ENCODE measurements around the gene HHAT. TPM values are rescaled to one million over a fixed set of nuclear protein-coding genes. Genes with fewer than 3 reads are reported as not detected.

The HHAT gene
- total and polyA plus RNA-seq, 2 of the 4 experiments (the other 2 are of a cell fraction), result 1.7 to 2.5 TPM

- in situ Hi-C loops (cut with MboI; ENCODE audit: low sequenced_read_pairs) (no loop called here), intact Hi-C loops (cut with micrococcal nuclease) (no loop called here), dilution Hi-C loops (cut with HindIII; ENCODE audit: low sequenced_read_pairs, unreplicated experiment) (no loop called here)
- Histone ChIP-seq H3K4ac (ENCODE audit: low read depth, low read length) (no peak overlapping the region), H3K9ac (ENCODE audit: low read depth, low read length) (no peak overlapping the region), H2AK9ac (replicated peaks; ENCODE audit: low read depth, low read length, poor library complexity) (no peak overlapping the region), H2AFZ (replicated peaks; ENCODE audit: low read length, poor library complexity) (no peak overlapping the region), H3K27ac (ENCODE audit: insufficient read depth, low read length) (no peak overlapping the region), H3K9me1 (ENCODE audit: insufficient read depth, low read length) (peaks cover 14% of the 10 kb centered on the region; the same call in 1 of the 2 replicates), H2BK120ac (ENCODE audit: low read depth, low read length) (no peak overlapping the region), H4K8ac (ENCODE audit: low read depth in 2 of 2, low read length in 2 of 2) (no peak overlapping the region), H2AK5ac (ENCODE audit: low read depth, low read length) (peak overlapping the region; percentile 27; the same call in 1 of the 2 replicates), H3K27me3 (ENCODE audit: control insufficient read depth, insufficient read depth, low read length) (no peaks in the 10 kb centered on the region), H3K23ac (ENCODE audit: low read depth, low read length) (no peak overlapping the region), H3K18ac (ENCODE audit: low read depth, low read length) (no peak overlapping the region), H4K20me1 (ENCODE audit: insufficient read depth, low read length) (no peaks in the 10 kb centered on the region), H2BK5ac (ENCODE audit: low read depth, low read length, poor library complexity, severe bottlenecking) (no peak overlapping the region), H3K4me2 (ENCODE audit: low read depth, low read length) (no peak overlapping the region), H3K9me3 (ENCODE audit: control insufficient read depth, insufficient read depth, low read length) (no peaks in the 10 kb centered on the region), H3K79me1 (ENCODE audit: low read depth in 1 of 2, low read length in 2 of 2) (no peaks in the 10 kb centered on the region), H2BK15ac (ENCODE audit: low read depth, low read length) (peak overlapping the region; percentile 36; the same call in 1 of the 3 replicates), H2BK20ac (ENCODE audit: low read depth, low read length) (no peak overlapping the region), H3K56ac (ENCODE audit: extremely low read depth, insufficient read depth, low read length) (no peak overlapping the region), H3K4me1 (ENCODE audit: control insufficient read depth, insufficient read depth, low read length) (peaks cover 11% of the 10 kb centered on the region), H4K91ac (ENCODE audit: insufficient read depth, low read depth, low read length) (no peak overlapping the region), H3K4me3 (ENCODE audit: insufficient read depth, low read depth, low read length) (no peak overlapping the region), H3K36me3 (ENCODE audit: control insufficient read depth, insufficient read depth, low read length) (no peaks in the 10 kb centered on the region), H3K14ac (replicated peaks; ENCODE audit: low read depth, low read length) (no peak overlapping the region), H4K5ac (ENCODE audit: low read depth, low read length) (no peak overlapping the region)
- POLR2A ChIA-PET (ENCODE audit: unreplicated experiment), result no interaction called here
- CTCF ChIA-PET, result interaction anchor here (1.0 kb wide), 1 partner anchor 21 kb away, joined by 3 read pairs; no protein-coding TSS in a partner anchor
- no peak for TF ChIP-seq MAZ (IDR thresholded peaks at IDR 0.05; ENCODE audit: borderline replicate concordance, low read depth, low read length)
- TF ChIP-seq CHD1 (IDR thresholded peaks at IDR 0.05; ENCODE audit: low read depth, low read length), result no peak
- no peak for TF ChIP-seq SMC3 (IDR thresholded peaks at IDR 0.05; ENCODE audit: low read depth, low read length)
- TF ChIP-seq RCOR1 (IDR thresholded peaks at IDR 0.05; ENCODE audit: insufficient replicate concordance, low read length), result no peak
- no peak for TF ChIP-seq BHLHE40 (IDR thresholded peaks at IDR 0.05; ENCODE audit: low read depth, low read length)
- TF ChIP-seq MAFK (IDR thresholded peaks at IDR 0.05; ENCODE audit: low read depth, low read length), result no peak
- no peak for TF ChIP-seq CEBPB (IDR thresholded peaks at IDR 0.05; ENCODE audit: low read depth, low read length)
- no peak for TF ChIP-seq ELK1 (IDR thresholded peaks at IDR 0.05; ENCODE audit: borderline replicate concordance, low read depth, low read length)
- no peak for TF ChIP-seq RAD21 (IDR thresholded peaks at IDR 0.05; ENCODE audit: low read length)
- TF ChIP-seq RFX5 (IDR thresholded peaks at IDR 0.05; ENCODE audit: low read depth, low read length), result no peak
- no peak for TF ChIP-seq USF2 (IDR thresholded peaks at IDR 0.05; ENCODE audit: low read depth, low read length)
- no peak for TF ChIP-seq FOS (IDR thresholded peaks at IDR 0.05; ENCODE audit: low read depth, low read length)
- no peak for TF ChIP-seq NFE2L2 (IDR thresholded peaks at IDR 0.05; ENCODE audit: low read depth, low read length)
- TF ChIP-seq, protein P1, sequence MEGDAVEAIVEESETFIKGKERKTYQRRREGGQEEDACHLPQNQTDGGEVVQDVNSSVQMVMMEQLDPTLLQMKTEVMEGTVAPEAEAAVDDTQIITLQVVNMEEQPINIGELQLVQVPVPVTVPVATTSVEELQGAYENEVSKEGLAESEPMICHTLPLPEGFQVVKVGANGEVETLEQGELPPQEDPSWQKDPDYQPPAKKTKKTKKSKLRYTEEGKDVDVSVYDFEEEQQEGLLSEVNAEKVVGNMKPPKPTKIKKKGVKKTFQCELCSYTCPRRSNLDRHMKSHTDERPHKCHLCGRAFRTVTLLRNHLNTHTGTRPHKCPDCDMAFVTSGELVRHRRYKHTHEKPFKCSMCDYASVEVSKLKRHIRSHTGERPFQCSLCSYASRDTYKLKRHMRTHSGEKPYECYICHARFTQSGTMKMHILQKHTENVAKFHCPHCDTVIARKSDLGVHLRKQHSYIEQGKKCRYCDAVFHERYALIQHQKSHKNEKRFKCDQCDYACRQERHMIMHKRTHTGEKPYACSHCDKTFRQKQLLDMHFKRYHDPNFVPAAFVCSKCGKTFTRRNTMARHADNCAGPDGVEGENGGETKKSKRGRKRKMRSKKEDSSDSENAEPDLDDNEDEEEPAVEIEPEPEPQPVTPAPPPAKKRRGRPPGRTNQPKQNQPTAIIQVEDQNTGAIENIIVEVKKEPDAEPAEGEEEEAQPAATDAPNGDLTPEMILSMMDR (conservative IDR thresholded peaks at IDR 0.05; ENCODE audit: low read depth, low read length), result no peak
- TF ChIP-seq MXI1 (IDR thresholded peaks at IDR 0.05; ENCODE audit: borderline replicate concordance, low read depth, low read length), result no peak
- no peak for TF ChIP-seq POLR2A (IDR thresholded peaks at IDR 0.05; ENCODE audit: low read depth, low read length)
- DNase-seq (no peak), ATAC-seq (ENCODE audit: low read depth) (no peak)
- no TSS peak for BruUV-seq (replicated peaks)
- no CpG with 5 or more reads among the region's 4 CpGs for WGBS, 2 experiments (ENCODE audit: extremely low coverage in 2 of 2, insufficient read length in 1 of 2)
Observed at GRCh38 chr1:210381934-210382333, 53.2 kb downstream of the HHAT start.
